Upper lobe of left lung (tissue), 6 donors: Measurements from ENCODE around the gene CFAP68. TPM values are rescaled to one million over a fixed set of nuclear protein-coding genes. Genes with fewer than 3 reads are reported as not detected.

Experiments
- ATAC-seq, 2 donors: fragments of 200-7000 bp; cut with Tn5 transposase; one replicate each; pipeline ENCODE4 v1.9.1; 2022; ENCODE audit warnings: mild to moderate bottlenecking in 2 of 2, moderate library complexity in 2 of 2; ENCODE audit not compliant: low FRiP score in 2 of 2
- DNase-seq, 2 donors: peaks; one replicate each; pipeline ENCODE4 v3.0.0-alpha.2; 2019 to 2020
- H3K27ac ChIP-seq, 4 donors: fragments of 200-600 bp; sonication (generic); one replicate each; pipeline ENCODE4 v1.5.1; 2016 to 2019
- H3K27me3 ChIP-seq, 4 donors: fragments of 200-600 bp; sonication (generic); one replicate each; pipeline ENCODE4 v1.5.1; 2017 to 2019
- H3K36me3 ChIP-seq, 4 donors: fragments of 200-600 bp; sonication (generic); one replicate each; pipeline ENCODE4 v1.5.1; 2016 to 2019
- H3K4me1 ChIP-seq, 4 donors: fragments of 200-600 bp; sonication (generic); one replicate each; pipeline ENCODE4 v1.5.1; 2018 to 2019
- H3K4me3 ChIP-seq, 4 donors: fragments of 200-600 bp; sonication (generic); one replicate each; pipeline ENCODE4 v1.5.1; 2017 to 2019; ENCODE audit warnings: mild to moderate bottlenecking in 2 of 4, moderate library complexity in 1 of 4
- H3K9me3 ChIP-seq, 4 donors: fragments of 200-600 bp; sonication (generic); one replicate each; pipeline ENCODE4 v1.5.1; 2018 to 2019
- EP300 ChIP-seq, 4 donors: sonication (generic); formaldehyde crosslinking; IDR thresholded peaks; one replicate each; pipeline ENCODE4 v1.5.1; 2017; ENCODE audit warnings: antibody characterized with exemption in 4 of 4, control low read depth in 2 of 4
- POLR2A ChIP-seq, 4 donors: fragments of 450-650 bp; IDR thresholded peaks; one replicate each; pipeline ENCODE4 v1.5.1; 2016 to 2017; ENCODE audit warnings: antibody characterized with exemption in 4 of 4, mild to moderate bottlenecking in 2 of 4
- POLR2AphosphoS5 ChIP-seq, 2 donors: sonication (generic); formaldehyde crosslinking; IDR thresholded peaks; one replicate each; pipeline ENCODE4 v1.5.1; 2017; ENCODE audit warnings: antibody characterized with exemption in 2 of 2
- WGBS, 2 donors: methylation state at CpG; one replicate each; pipeline ENCODE4 v1.1.5; 2017 to 2018; 5-methylcytosine and 5-hydroxymethylcytosine counted together
- total RNA-seq, 6 donors: library from RNA; depleted of rRNA in 4 of 6; stranded (reverse); fragments of >200 nt in 4 of 6; gene quantifications; one replicate each; pipeline versions ENCODE4 v1.1.0 to v1.2.1, GENCODE V29; 2016 to 2021
- TF ChIP-seq, protein P1 (sequence below), 6 experiments: fragments of 450-650 bp in 4 of 6; fragments of 200-600 bp in 2 of 6; sonication (generic) in 2 of 6; IDR thresholded peaks; one replicate each; pipeline ENCODE4 v1.5.1; 2016 to 2019; ENCODE audit warnings: antibody characterized with exemption in 6 of 6
- donor health status: DM: no; HTN: no; CAD: no; lungs with moderate emphysema.
- donor health status: DM: no; HTN: yes; CAD: no; lungs with severe emphysema.

CFAP68 gene
- total RNA-seq, 6 donors from 2014 or later: 2.1 to 29.4 (median 19.5) TPM

GRCh38 chr11:111886844-111887243 is 7.5 kb downstream of the CFAP68 start:
- H3K4me1 ChIP-seq: no peaks in the 10 kb centered on the region
- H3K4me3 ChIP-seq: no peak overlapping the region
- no peak for ATAC-seq
- peaks cover 0 to 4% (median 0%) of the 10 kb centered on the region in 4 donors for H3K36me3 ChIP-seq
- H3K27me3 ChIP-seq: no peaks in the 10 kb centered on the region
- TF ChIP-seq, protein P1, sequence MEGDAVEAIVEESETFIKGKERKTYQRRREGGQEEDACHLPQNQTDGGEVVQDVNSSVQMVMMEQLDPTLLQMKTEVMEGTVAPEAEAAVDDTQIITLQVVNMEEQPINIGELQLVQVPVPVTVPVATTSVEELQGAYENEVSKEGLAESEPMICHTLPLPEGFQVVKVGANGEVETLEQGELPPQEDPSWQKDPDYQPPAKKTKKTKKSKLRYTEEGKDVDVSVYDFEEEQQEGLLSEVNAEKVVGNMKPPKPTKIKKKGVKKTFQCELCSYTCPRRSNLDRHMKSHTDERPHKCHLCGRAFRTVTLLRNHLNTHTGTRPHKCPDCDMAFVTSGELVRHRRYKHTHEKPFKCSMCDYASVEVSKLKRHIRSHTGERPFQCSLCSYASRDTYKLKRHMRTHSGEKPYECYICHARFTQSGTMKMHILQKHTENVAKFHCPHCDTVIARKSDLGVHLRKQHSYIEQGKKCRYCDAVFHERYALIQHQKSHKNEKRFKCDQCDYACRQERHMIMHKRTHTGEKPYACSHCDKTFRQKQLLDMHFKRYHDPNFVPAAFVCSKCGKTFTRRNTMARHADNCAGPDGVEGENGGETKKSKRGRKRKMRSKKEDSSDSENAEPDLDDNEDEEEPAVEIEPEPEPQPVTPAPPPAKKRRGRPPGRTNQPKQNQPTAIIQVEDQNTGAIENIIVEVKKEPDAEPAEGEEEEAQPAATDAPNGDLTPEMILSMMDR (IDR thresholded peaks at IDR 0.05): no peak
- TF ChIP-seq POLR2AphosphoS5 (IDR thresholded peaks at IDR 0.05) (no peak), EP300 (IDR thresholded peaks at IDR 0.05) (no peak), POLR2A (IDR thresholded peaks at IDR 0.05) (no peak)
- H3K9me3 ChIP-seq: no peaks in the 10 kb centered on the region
- 57 to 81% methylated on average over 2 of the region's 2 CpGs for WGBS, 2 donors
- DNase-seq: no peak
- no peak overlapping the region for H3K27ac ChIP-seq

GRCh38 chr11:111905411-111905810 is 26.1 kb downstream of the CFAP68 start:
- no peaks in the 10 kb centered on the region for H3K9me3 ChIP-seq
- TF ChIP-seq POLR2A (IDR thresholded peaks at IDR 0.05): no peak
- TF ChIP-seq, protein P1 (IDR thresholded peaks at IDR 0.05): no peak
- no peak for DNase-seq
- 35 to 39% methylated on average over 2 of the region's 2 CpGs for WGBS, 2 donors
- no peaks in the 10 kb centered on the region for H3K36me3 ChIP-seq
- H3K27me3 ChIP-seq: no peaks in the 10 kb centered on the region
- ATAC-seq: no peak
- H3K27ac ChIP-seq: no peak overlapping the region
- no peaks in the 10 kb centered on the region for H3K4me1 ChIP-seq
- no peak overlapping the region for H3K4me3 ChIP-seq

- H3K27ac ChIP-seq: no peak overlapping the region
- no peak for TF ChIP-seq EP300 (IDR thresholded peaks at IDR 0.05)
- TF ChIP-seq POLR2AphosphoS5 (IDR thresholded peaks at IDR 0.05): no peak
- TF ChIP-seq, protein P1 (IDR thresholded peaks at IDR 0.05): no peak
- TF ChIP-seq POLR2A (IDR thresholded peaks at IDR 0.05): no peak
- H3K9me3 ChIP-seq: no peaks in the 10 kb centered on the region
- peaks cover 0 to 4% (median 0%) of the 10 kb centered on the region in 4 donors for H3K4me1 ChIP-seq
- 82 to 89% methylated on average over 1 of the region's 1 CpG for WGBS, 2 donors
- no peaks in the 10 kb centered on the region for H3K36me3 ChIP-seq
- no peak overlapping the region for H3K4me3 ChIP-seq
- ATAC-seq (no peak), DNase-seq (no peak)
- H3K27me3 ChIP-seq: no peaks in the 10 kb centered on the region
These were observed 27.3 kb downstream of the CFAP68 start for GRCh38 chr11:111906680-111907079.

DNA sequence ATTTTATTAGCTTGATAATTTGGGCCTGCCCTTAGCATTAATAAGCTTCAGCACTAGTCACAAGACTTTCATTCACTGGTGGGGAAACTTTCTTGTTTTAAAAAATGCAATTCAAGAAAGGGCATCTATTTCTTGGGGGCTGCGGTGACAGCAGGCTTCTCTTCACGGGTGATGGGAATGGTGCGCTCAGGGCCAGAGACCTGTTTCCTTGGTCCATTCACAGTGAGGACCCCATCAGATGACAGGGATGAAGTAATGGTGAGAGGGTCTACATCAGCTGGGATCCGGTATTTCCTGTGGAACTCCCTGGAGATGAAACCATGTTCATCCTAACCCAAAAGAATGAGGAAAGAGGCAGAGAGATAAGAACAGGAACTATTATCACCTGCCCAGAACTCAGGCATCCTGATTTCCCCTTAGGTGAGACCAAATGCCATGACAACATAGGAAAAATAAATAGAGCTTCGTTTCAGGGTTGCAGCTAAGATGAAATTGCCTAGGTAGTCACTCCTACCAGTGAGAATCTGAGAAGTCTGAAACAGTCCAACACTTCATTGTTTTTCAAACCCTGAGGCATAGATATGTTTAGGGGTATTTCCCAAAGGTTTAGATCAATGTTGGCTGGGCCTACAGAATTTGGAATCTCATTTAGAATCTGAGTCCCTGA is 29.4 kb downstream of the CFAP68 start:
- no peak for DNase-seq
- H3K4me3 ChIP-seq: no peak overlapping the region
- TF ChIP-seq POLR2A (IDR thresholded peaks at IDR 0.05): no peak

GRCh38 chr11:111909378-111909777 is 30.0 kb downstream of the CFAP68 start:
- H3K27me3 ChIP-seq: peaks cover 0 to 4% (median 0%) of the 10 kb centered on the region in 4 donors
- H3K27ac ChIP-seq: no peak overlapping the region
- peak overlapping the region in 1 of 4 donors; percentile 53 for H3K4me3 ChIP-seq
- DNase-seq (no peak), ATAC-seq (no peak)
- 75 to 76% methylated on average over 5 of the region's 5 CpGs for WGBS, 2 donors
- no peaks in the 10 kb centered on the region for H3K36me3 ChIP-seq
- H3K9me3 ChIP-seq: no peaks in the 10 kb centered on the region
- H3K4me1 ChIP-seq: peaks cover 0 to 14% (median 7%) of the 10 kb centered on the region in 4 donors
- no peak for TF ChIP-seq EP300 (IDR thresholded peaks at IDR 0.05)
- no peak for TF ChIP-seq POLR2AphosphoS5 (IDR thresholded peaks at IDR 0.05)
- TF ChIP-seq POLR2A (IDR thresholded peaks at IDR 0.05): no peak
- TF ChIP-seq, protein P1 (IDR thresholded peaks at IDR 0.05): no peak

More for the DNA sequence above, 29.4 kb downstream of the CFAP68 start:
- Histone ChIP-seq H3K27me3 (peaks cover 0 to 4% (median 0%) of the 10 kb centered on the region in 4 donors), H3K4me1 (peaks cover 0 to 14% (median 7%) of the 10 kb centered on the region in 4 donors), H3K36me3 (no peaks in the 10 kb centered on the region), H3K9me3 (no peaks in the 10 kb centered on the region), H3K27ac (no peak overlapping the region)
- ATAC-seq: no peak
- WGBS, 2 donors: 88 to 91% methylated on average over 5 of the region's 5 CpGs
